Activated naive CD8-positive, alpha-beta T cell treated with anti-CD3 and anti-CD28 coated beads for 36 hours (primary cell): ENCODE measurements around the gene ASPSCR1. TPM values are rescaled to one million over a fixed set of nuclear protein-coding genes. Genes with fewer than 3 reads are reported as not detected.

Experiments used
- DNase-seq: peaks from one replicate; pipeline ENCODE4 v3.0.0; 2021
- H3K27ac Mint-ChIP-seq: one replicate; pipeline ENCODE4 v1.8.0; 2022; ENCODE audit warnings: mild to moderate bottlenecking, moderate library complexity, mixed read lengths
- H3K27me3 Mint-ChIP-seq: one replicate; pipeline ENCODE4 v1.8.0; 2022; ENCODE audit warnings: mild to moderate bottlenecking, mixed read lengths
- H3K36me3 Mint-ChIP-seq: one replicate; pipeline ENCODE4 v1.8.0; 2021; ENCODE audit warnings: mild to moderate bottlenecking, mixed read lengths
- H3K4me1 Mint-ChIP-seq: one replicate; pipeline ENCODE4 v1.8.0; 2021; ENCODE audit warnings: mixed read lengths
- H3K4me3 Mint-ChIP-seq: one replicate; pipeline ENCODE4 v1.8.0; 2022; ENCODE audit warnings: mild to moderate bottlenecking, moderate library complexity, mixed read lengths
- H3K9me3 Mint-ChIP-seq: one replicate; pipeline ENCODE4 v1.8.0; 2022; ENCODE audit warnings: mixed read lengths
- total RNA-seq, 2 experiments: library from RNA; stranded (reverse); gene quantifications; one replicate each; pipeline ENCODE4 v1.2.3, GENCODE V29; 2021

The ASPSCR1 gene
- total RNA-seq, 2 experiments from 2014 or later, result 21.7 to 22.5 TPM

- Mint-ChIP-seq H3K27ac (no peak overlapping the region), H3K9me3 (no peaks in the 10 kb centered on the region), H3K4me1 (no peaks in the 10 kb centered on the region), H3K27me3 (no peaks in the 10 kb centered on the region), H3K4me3 (no peak overlapping the region), H3K36me3 (no peaks in the 10 kb centered on the region)
- DNase-seq, result no peak
Measured at GRCh38 chr17:81995463-81996231, 18.2 kb downstream of the ASPSCR1 start.

- no peaks in the 10 kb centered on the region for H3K36me3 Mint-ChIP-seq
- H3K4me1 Mint-ChIP-seq, result no peaks in the 10 kb centered on the region
- DNase-seq, result no peak
- no peaks in the 10 kb centered on the region for H3K9me3 Mint-ChIP-seq
- H3K27ac Mint-ChIP-seq, result no peak overlapping the region
- no peak overlapping the region for H3K4me3 Mint-ChIP-seq
- H3K27me3 Mint-ChIP-seq, result no peaks in the 10 kb centered on the region
Measured at GRCh38 chr17:81996232-81996756, 18.9 kb downstream of the ASPSCR1 start.

GRCh38 chr17:81996757-81997441 lies 19.5 kb downstream of the ASPSCR1 start:
- H3K9me3 Mint-ChIP-seq, result no peaks in the 10 kb centered on the region
- H3K27ac Mint-ChIP-seq, result no peak overlapping the region
- no peaks in the 10 kb centered on the region for H3K36me3 Mint-ChIP-seq
- H3K4me1 Mint-ChIP-seq, result no peaks in the 10 kb centered on the region
- H3K4me3 Mint-ChIP-seq, result no peak overlapping the region
- H3K27me3 Mint-ChIP-seq, result no peaks in the 10 kb centered on the region
- no peak for DNase-seq

GRCh38 chr17:81998212-81998611 lies 20.8 kb downstream of the ASPSCR1 start:
- no peak overlapping the region for H3K27ac Mint-ChIP-seq
- no peaks in the 10 kb centered on the region for H3K9me3 Mint-ChIP-seq
- H3K4me1 Mint-ChIP-seq, result no peaks in the 10 kb centered on the region
- H3K36me3 Mint-ChIP-seq, result no peaks in the 10 kb centered on the region
- H3K27me3 Mint-ChIP-seq, result no peaks in the 10 kb centered on the region
- no peak overlapping the region for H3K4me3 Mint-ChIP-seq
- no peak for DNase-seq

GRCh38 chr17:81998691-81999438 lies 21.4 kb downstream of the ASPSCR1 start:
- Mint-ChIP-seq H3K4me1 (no peaks in the 10 kb centered on the region), H3K9me3 (no peaks in the 10 kb centered on the region), H3K4me3 (no peak overlapping the region), H3K27me3 (no peaks in the 10 kb centered on the region), H3K36me3 (no peaks in the 10 kb centered on the region), H3K27ac (no peak overlapping the region)
- DNase-seq, result no peak

GRCh38 chr17:81999587-81999975 lies 22.2 kb downstream of the ASPSCR1 start:
- H3K27me3 Mint-ChIP-seq, result no peaks in the 10 kb centered on the region
- no peaks in the 10 kb centered on the region for H3K9me3 Mint-ChIP-seq
- no peaks in the 10 kb centered on the region for H3K4me1 Mint-ChIP-seq
- no peak overlapping the region for H3K27ac Mint-ChIP-seq
- H3K4me3 Mint-ChIP-seq, result no peak overlapping the region
- H3K36me3 Mint-ChIP-seq, result no peaks in the 10 kb centered on the region
- DNase-seq, result no peak

- H3K27ac Mint-ChIP-seq, result no peak overlapping the region
- no peak overlapping the region for H3K4me3 Mint-ChIP-seq
- no peaks in the 10 kb centered on the region for H3K36me3 Mint-ChIP-seq
- H3K9me3 Mint-ChIP-seq, result no peaks in the 10 kb centered on the region
- DNase-seq, result no peak
- no peaks in the 10 kb centered on the region for H3K4me1 Mint-ChIP-seq
- no peaks in the 10 kb centered on the region for H3K27me3 Mint-ChIP-seq
Measured at GRCh38 chr17:81999976-82000802, 22.8 kb downstream of the ASPSCR1 start.

- Mint-ChIP-seq H3K9me3 (no peaks in the 10 kb centered on the region), H3K27me3 (no peaks in the 10 kb centered on the region), H3K27ac (no peak overlapping the region), H3K36me3 (no peaks in the 10 kb centered on the region), H3K4me1 (no peaks in the 10 kb centered on the region), H3K4me3 (no peak overlapping the region)
- DNase-seq, result no peak
Measured at GRCh38 chr17:82000803-82001570, 23.6 kb downstream of the ASPSCR1 start.

GRCh38 chr17:82001571-82002056 lies 24.2 kb downstream of the ASPSCR1 start:
- Mint-ChIP-seq H3K36me3 (no peaks in the 10 kb centered on the region), H3K27ac (no peak overlapping the region), H3K9me3 (no peaks in the 10 kb centered on the region), H3K27me3 (no peaks in the 10 kb centered on the region), H3K4me3 (no peak overlapping the region), H3K4me1 (no peaks in the 10 kb centered on the region)
- no peak for DNase-seq

GRCh38 chr17:82003411-82004381 lies 26.3 kb downstream of the ASPSCR1 start:
- no peaks in the 10 kb centered on the region for H3K36me3 Mint-ChIP-seq
- H3K4me1 Mint-ChIP-seq, result no peaks in the 10 kb centered on the region
- no peak overlapping the region for H3K27ac Mint-ChIP-seq
- H3K27me3 Mint-ChIP-seq, result no peaks in the 10 kb centered on the region
- no peaks in the 10 kb centered on the region for H3K9me3 Mint-ChIP-seq
- H3K4me3 Mint-ChIP-seq, result no peak overlapping the region
- DNase-seq, result no peak

- Mint-ChIP-seq H3K36me3 (no peaks in the 10 kb centered on the region), H3K27ac (no peak overlapping the region), H3K4me3 (no peak overlapping the region), H3K9me3 (no peaks in the 10 kb centered on the region), H3K27me3 (no peaks in the 10 kb centered on the region), H3K4me1 (no peaks in the 10 kb centered on the region)
- DNase-seq, result no peak
Measured at GRCh38 chr17:82004517-82005455, 27.4 kb downstream of the ASPSCR1 start.

GRCh38 chr17:82005701-82006348 lies 28.4 kb downstream of the ASPSCR1 start:
- H3K27ac Mint-ChIP-seq, result no peak overlapping the region
- H3K4me1 Mint-ChIP-seq, result no peaks in the 10 kb centered on the region
- H3K27me3 Mint-ChIP-seq, result no peaks in the 10 kb centered on the region
- H3K4me3 Mint-ChIP-seq, result no peak overlapping the region
- no peaks in the 10 kb centered on the region for H3K36me3 Mint-ChIP-seq
- H3K9me3 Mint-ChIP-seq, result no peaks in the 10 kb centered on the region
- no peak for DNase-seq
